ENCODE data around the gene SAMD10.

Gene SAMD10

DNA sequence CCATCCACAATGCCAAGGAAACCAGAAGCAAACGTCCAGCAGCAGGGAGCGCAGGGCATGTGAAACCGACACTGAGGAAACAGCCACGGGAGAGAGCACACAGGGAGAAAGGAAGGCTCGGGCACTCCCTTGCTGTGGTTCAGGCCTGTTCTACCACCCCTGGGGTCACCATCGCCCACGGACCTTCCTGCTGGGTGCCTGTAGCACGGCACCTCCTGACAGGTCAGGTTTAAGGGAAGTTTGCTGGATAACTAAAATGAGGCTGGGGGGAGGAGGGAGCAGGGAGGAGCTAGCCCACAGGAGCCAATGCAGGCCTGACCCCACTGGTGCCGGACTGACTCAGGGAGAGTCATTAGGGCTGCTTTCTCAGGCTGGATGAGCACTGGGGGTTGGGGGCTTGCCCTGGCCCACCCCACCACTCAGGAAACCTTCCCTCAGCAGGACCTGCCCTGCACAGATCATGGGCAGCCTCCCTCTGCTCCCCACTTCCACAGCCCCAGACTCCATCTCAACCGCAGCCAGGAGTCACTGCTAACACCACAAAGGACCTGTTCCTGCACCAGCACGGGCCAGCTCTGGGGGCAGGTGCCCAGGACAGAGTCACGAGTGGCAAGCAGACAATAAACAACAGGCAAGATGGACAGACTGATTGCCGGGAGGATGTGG is 25.5 kb downstream of the SAMD10 start:
- TF ChIP-seq, protein P1, sequence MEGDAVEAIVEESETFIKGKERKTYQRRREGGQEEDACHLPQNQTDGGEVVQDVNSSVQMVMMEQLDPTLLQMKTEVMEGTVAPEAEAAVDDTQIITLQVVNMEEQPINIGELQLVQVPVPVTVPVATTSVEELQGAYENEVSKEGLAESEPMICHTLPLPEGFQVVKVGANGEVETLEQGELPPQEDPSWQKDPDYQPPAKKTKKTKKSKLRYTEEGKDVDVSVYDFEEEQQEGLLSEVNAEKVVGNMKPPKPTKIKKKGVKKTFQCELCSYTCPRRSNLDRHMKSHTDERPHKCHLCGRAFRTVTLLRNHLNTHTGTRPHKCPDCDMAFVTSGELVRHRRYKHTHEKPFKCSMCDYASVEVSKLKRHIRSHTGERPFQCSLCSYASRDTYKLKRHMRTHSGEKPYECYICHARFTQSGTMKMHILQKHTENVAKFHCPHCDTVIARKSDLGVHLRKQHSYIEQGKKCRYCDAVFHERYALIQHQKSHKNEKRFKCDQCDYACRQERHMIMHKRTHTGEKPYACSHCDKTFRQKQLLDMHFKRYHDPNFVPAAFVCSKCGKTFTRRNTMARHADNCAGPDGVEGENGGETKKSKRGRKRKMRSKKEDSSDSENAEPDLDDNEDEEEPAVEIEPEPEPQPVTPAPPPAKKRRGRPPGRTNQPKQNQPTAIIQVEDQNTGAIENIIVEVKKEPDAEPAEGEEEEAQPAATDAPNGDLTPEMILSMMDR (IDR thresholded peaks at IDR 0.05; ENCODE audit: borderline replicate concordance, control extremely low read depth, extremely low read depth, insufficient read depth, missing control alignments): no peak
- in situ Hi-C loops (cut with MboI; ENCODE audit: low sequenced_read_pairs, unreplicated experiment): no loop called here
- no peak for DNase-seq (ENCODE audit: low spot score)

DNA sequence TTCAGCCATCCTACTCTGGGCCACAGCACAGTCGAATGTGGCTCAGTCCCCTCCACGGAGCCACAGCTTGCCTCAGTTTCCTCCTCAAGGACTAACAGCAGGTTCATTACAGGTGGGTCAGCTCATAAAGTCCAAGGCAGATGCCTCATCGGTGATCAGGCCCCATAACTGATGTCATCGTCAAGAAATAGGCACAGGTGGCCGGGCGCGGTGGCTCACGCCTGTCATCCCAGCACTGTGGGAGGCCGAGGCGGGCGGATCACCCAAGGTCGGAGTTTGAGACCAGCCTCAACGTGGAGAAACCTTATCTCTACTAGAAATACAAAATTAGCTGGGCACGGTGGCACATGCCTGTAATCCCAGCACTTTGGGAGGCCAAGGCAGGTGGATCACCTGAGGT is 26.7 kb downstream of the SAMD10 start:
- in situ Hi-C loops (cut with MboI; ENCODE audit: low sequenced_read_pairs, unreplicated experiment): no loop called here
- DNase-seq (ENCODE audit: low spot score): no peak
- TF ChIP-seq, protein P1 (IDR thresholded peaks at IDR 0.05; ENCODE audit: borderline replicate concordance, control extremely low read depth, extremely low read depth, insufficient read depth, missing control alignments): no peak

DNA sequence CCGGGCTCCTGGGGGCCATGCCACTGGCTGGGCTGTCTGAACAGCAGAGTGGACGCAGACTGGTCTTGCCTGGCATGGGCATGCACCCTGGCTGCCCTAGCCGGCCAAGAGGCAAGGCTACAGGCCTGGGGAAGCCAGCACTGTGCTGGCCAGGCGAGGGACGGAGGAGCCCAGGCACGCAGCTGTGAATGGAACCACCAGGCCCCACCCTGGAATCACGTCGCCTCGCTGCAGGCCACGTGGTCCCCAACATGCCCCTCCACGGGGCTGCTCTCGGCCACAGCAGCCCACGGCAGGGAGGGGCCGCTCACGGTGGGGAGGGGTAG is 27.3 kb downstream of the SAMD10 start:
- TF ChIP-seq, protein P1 (IDR thresholded peaks at IDR 0.05; ENCODE audit: borderline replicate concordance, control extremely low read depth, extremely low read depth, insufficient read depth, missing control alignments): no peak
- in situ Hi-C loops (cut with MboI; ENCODE audit: low sequenced_read_pairs, unreplicated experiment): no loop called here
- DNase-seq (ENCODE audit: low spot score): no peak

DNA sequence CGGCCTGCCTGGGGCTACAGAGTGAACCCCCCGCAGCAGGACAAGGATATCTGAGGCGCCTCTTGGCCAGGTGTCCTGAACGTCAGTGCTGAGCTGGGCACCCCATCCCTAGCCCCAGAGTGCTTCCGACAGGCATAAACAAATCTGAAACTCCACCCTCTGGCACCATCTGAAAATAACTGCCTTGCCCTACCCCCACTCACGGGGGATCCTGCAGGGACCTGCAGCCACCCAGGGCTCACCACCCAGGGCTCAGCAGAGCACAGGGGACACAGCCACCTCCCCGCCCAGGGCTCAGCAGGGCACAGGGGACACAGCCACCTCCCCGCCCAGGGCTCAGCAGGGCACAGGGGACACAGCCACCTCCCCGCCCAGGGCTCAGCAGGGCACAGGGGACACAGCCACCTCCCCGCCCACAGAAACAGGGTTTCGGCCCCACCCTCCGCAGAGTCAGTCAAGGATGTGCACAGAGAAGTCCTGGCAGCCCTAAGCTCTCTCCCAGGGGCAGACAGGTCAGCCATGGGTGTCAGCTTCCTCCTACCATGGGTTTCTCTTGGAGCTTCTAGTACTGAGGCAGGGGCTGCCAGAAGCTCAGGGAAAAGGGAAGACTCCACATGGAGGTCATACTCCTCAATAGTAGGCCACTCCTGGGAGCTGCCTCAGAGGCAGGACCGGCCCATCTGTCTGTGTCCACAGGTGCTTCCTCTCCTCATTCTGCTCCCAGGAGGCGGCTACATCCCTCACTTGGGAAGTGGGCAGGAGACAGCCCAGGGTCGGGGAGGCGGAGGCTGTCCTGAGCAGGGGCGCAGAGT is 27.8 kb downstream of the SAMD10 start:
- in situ Hi-C loops (cut with MboI; ENCODE audit: low sequenced_read_pairs, unreplicated experiment): no loop called here
- TF ChIP-seq, protein P1 (IDR thresholded peaks at IDR 0.05; ENCODE audit: borderline replicate concordance, control extremely low read depth, extremely low read depth, insufficient read depth, missing control alignments): no peak
- no peak for DNase-seq (ENCODE audit: low spot score)

DNA sequence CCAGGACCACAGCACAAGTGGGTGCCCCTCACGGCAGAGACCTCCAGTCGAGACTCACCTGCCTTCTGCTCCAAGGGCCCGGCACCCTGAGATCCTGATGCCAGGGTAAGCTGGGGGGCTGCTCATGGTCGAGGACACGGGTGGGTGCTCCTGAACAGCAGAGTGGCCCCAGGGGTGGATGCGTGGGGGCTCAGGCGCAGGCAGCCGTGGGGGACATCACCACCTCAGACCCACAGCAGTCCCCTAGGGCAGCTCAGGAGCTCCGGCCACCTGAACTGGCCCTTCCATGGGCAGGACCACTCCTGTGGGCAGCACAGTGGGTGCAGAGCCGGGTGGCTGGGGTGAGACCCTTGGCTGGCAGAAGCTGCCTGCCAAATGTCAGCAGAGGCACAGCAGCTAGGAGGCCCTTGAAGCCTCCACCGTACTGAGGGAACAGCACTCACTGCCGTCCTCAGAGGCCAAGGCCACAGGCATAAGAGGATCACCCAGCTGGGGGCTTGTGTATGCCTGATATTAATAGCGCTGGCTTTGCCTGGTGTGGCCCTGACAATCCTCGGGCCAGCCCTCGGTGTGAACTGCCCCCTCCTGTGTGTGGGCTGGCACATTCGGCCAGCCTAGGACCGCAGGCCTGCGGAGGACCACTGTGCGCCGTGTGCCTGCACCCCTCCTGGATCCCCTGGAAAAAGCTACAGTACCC is 28.6 kb downstream of the SAMD10 start:
- TF ChIP-seq, protein P1 (IDR thresholded peaks at IDR 0.05; ENCODE audit: borderline replicate concordance, control extremely low read depth, extremely low read depth, insufficient read depth, missing control alignments): no peak
- no peak for DNase-seq (ENCODE audit: low spot score)
- in situ Hi-C loops (cut with MboI; ENCODE audit: low sequenced_read_pairs, unreplicated experiment): no loop called here

DNA sequence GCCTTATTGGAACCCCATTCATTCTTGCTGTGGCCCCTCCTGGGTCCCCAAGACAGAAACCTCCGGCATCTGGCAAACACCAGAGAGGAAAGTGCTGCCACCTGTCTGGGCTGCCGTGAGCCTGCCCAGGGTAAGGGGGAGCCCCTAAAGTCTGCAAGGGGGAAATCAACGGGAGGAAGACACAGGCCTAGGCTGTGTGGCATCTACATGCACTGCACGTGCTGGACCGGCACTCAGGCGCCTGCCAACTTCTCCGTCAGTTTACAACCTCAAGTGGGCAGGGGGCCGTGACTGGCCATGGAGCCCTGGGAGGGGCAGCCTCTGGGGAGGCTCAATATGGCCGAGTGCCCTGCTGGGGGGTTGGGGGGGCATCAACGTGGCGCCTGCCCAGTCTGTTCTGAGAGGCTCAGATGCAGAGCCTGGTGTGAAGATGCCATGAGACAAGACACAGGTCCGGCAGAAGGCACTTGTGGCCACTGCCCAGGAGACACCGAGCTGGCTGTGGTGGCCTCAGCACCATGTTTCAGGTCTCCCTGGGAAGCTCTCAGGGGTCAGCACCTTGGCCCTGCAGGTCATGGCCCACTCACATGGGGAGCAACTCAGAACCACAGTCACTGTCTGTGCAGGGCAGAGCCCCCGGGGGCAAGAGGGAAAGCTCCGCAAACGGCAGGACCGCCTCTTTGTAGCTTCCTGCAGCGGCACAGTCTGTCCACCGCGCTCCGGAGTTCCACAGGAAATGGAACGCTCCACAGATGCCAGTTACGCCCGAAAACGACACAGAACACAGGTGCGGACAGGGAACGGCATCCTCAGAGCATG is 31.6 kb downstream of the SAMD10 start:
- in situ Hi-C loops (cut with MboI; ENCODE audit: low sequenced_read_pairs, unreplicated experiment): no loop called here
- no peak for DNase-seq (ENCODE audit: low spot score)
- TF ChIP-seq, protein P1 (IDR thresholded peaks at IDR 0.05; ENCODE audit: borderline replicate concordance, control extremely low read depth, extremely low read depth, insufficient read depth, missing control alignments): no peak
